ENCODE results near the gene STOX1. TPM values are rescaled to one million over a fixed set of nuclear protein-coding genes. Genes with fewer than 3 reads are reported as not detected.
"Not testable (repeated sequence)": the region's sequence is repeated elsewhere in the genome, so short reads cannot be mapped to it uniquely, and the experiment has no call there.

Gene STOX1
- total and polyA plus RNA-seq, 3 donors from 2014 or later = 3.2 to 4.6 (median 3.8) TPM

GRCh38 chr10:68864611-68865010 is 37.3 kb downstream of the STOX1 start:
- TF ChIP-seq CTCF (IDR thresholded peaks at IDR 0.05) = no peak
- no peak for TF ChIP-seq POLR2A (IDR thresholded peaks at IDR 0.05)
- no peak overlapping the region for H3K27ac ChIP-seq
- H3K4me1 ChIP-seq = no peaks in the 10 kb centered on the region
- H3K4me3 ChIP-seq = no peak overlapping the region
- DNase-seq = no peak
- no peaks in the 10 kb centered on the region for H3K27me3 ChIP-seq
- H3K9me3 ChIP-seq = no peaks in the 10 kb centered on the region
- H3K36me3 ChIP-seq (ENCODE audit: low read depth, missing control alignments) = no peaks in the 10 kb centered on the region
- intact Hi-C loops (cut with DNase I; ENCODE audit: low total_unique reads) = no loop called here
- 91 to 92% methylated on average over 1 of the region's 1 CpG for WGBS, 2 donors

GRCh38 chr10:68868173-68868572 is 40.8 kb downstream of the STOX1 start:
- H3K27ac ChIP-seq; H3K27me3 ChIP-seq; H3K4me1 ChIP-seq; intact Hi-C loops (cut with DNase I; ENCODE audit: low total_unique reads); H3K4me3 ChIP-seq; DNase-seq; H3K36me3 ChIP-seq (ENCODE audit: low read depth, missing control alignments); H3K9me3 ChIP-seq: not testable (repeated sequence)
- WGBS, 2 donors = 92 to 94% methylated on average over 8 of the region's 8 CpGs

GRCh38 chr10:68869623-68870022 is 42.3 kb downstream of the STOX1 start:
- TF ChIP-seq CTCF (IDR thresholded peaks at IDR 0.05) (no peak), POLR2A (IDR thresholded peaks at IDR 0.05) (no peak)
- no peak for DNase-seq
- Histone ChIP-seq H3K9me3 (no peaks in the 10 kb centered on the region), H3K4me3 (no peak overlapping the region), H3K27ac (no peak overlapping the region), H3K36me3 (ENCODE audit: low read depth, missing control alignments) (no peaks in the 10 kb centered on the region), H3K27me3 (no peaks in the 10 kb centered on the region), H3K4me1 (peaks cover 7% of the 10 kb centered on the region)
- intact Hi-C loops (cut with DNase I; ENCODE audit: low total_unique reads) = no loop called here
- 50 to 75% methylated on average over 2 of the region's 2 CpGs for WGBS, 2 donors

GRCh38 chr10:68870061-68870460 is 42.7 kb downstream of the STOX1 start:
- Histone ChIP-seq H3K36me3 (ENCODE audit: low read depth, missing control alignments) (no peaks in the 10 kb centered on the region), H3K4me3 (no peak overlapping the region), H3K27ac (peak overlapping the region in 1 of 2 donors; percentile 65), H3K9me3 (no peaks in the 10 kb centered on the region), H3K27me3 (no peaks in the 10 kb centered on the region), H3K4me1 (peaks cover 7% of the 10 kb centered on the region)
- 92 to 93% methylated on average over 2 of the region's 2 CpGs for WGBS, 2 donors
- no peak for TF ChIP-seq POLR2A (IDR thresholded peaks at IDR 0.05)
- TF ChIP-seq CTCF (IDR thresholded peaks at IDR 0.05) = no peak
- no peak for DNase-seq
- intact Hi-C loops (cut with DNase I; ENCODE audit: low total_unique reads) = no loop called here

GRCh38 chr10:68870545-68871104 is 43.3 kb downstream of the STOX1 start:
- no peaks in the 10 kb centered on the region for H3K27me3 ChIP-seq
- TF ChIP-seq CTCF (IDR thresholded peaks at IDR 0.05) (no peak), POLR2A (IDR thresholded peaks at IDR 0.05) (no peak)
- DNase-seq = no peak
- 62 to 68% methylated on average over 3 of the region's 3 CpGs for WGBS, 2 donors
- peak overlapping the region in 1 of 2 donors; percentile 65 for H3K27ac ChIP-seq
- no peak overlapping the region for H3K4me3 ChIP-seq
- H3K36me3 ChIP-seq (ENCODE audit: low read depth, missing control alignments) = no peaks in the 10 kb centered on the region
- H3K4me1 ChIP-seq = peaks cover 7% of the 10 kb centered on the region
- H3K9me3 ChIP-seq = no peaks in the 10 kb centered on the region
- intact Hi-C loops (cut with DNase I; ENCODE audit: low total_unique reads) = no loop called here

Data from testis (tissue), 3 donors.